ENCODE results near the gene SARNP.

The SARNP gene

GRCh38 chr12:55746174-55746912, 71.2 kb downstream of the SARNP start:
- no peak for DNase-seq (ENCODE audit: extremely low read depth, low read depth)
- TF ChIP-seq CTCF (IDR thresholded peaks at IDR 0.05; ENCODE audit: low read depth, low read length) = no peak

- DNase-seq (ENCODE audit: extremely low read depth, low read depth) = no peak
- TF ChIP-seq CTCF (IDR thresholded peaks at IDR 0.05; ENCODE audit: low read depth, low read length) = no peak
Observed at GRCh38 chr12:55745361-55746173, 72.0 kb downstream of the SARNP start.

GRCh38 chr12:55744340-55745030, 73.0 kb downstream of the SARNP start:
- TF ChIP-seq CTCF (IDR thresholded peaks at IDR 0.05; ENCODE audit: low read depth, low read length) = no peak
- no peak for DNase-seq (ENCODE audit: extremely low read depth, low read depth)

- DNase-seq (ENCODE audit: extremely low read depth, low read depth) = no peak
- TF ChIP-seq CTCF (IDR thresholded peaks at IDR 0.05; ENCODE audit: low read depth, low read length) = peak; percentile 13
Observed at GRCh38 chr12:55743406-55744339, 73.9 kb downstream of the SARNP start.

- TF ChIP-seq CTCF (IDR thresholded peaks at IDR 0.05; ENCODE audit: low read depth, low read length) = no peak
- no peak for DNase-seq (ENCODE audit: extremely low read depth, low read depth)
Observed at GRCh38 chr12:55742719-55743405, 74.7 kb downstream of the SARNP start, which contains the start of gene GDF11. Gene GDF11, plus strand, starts transcription at chr12:55743122. Its CDS starts 195 bp downstream, at chr12:55743317.

- no peak for TF ChIP-seq CTCF (IDR thresholded peaks at IDR 0.05; ENCODE audit: low read depth, low read length)
- no peak for DNase-seq (ENCODE audit: extremely low read depth, low read depth)
Observed at GRCh38 chr12:55741931-55742680, 75.4 kb downstream of the SARNP start.
